CD4-positive, alpha-beta T cell treated with Interleukin-2 at 100 ng/mL for 4 hours (primary cell): ENCODE results near the gene ITGB4.
"Not testable (repeated sequence)": the region's sequence is repeated elsewhere in the genome, so short reads cannot be mapped to it uniquely, and the experiment has no call there.

Source experiments
- DNase-seq: peaks from one replicate; pipeline ENCODE4 v3.0.0-alpha.2; 2020; ENCODE audit warnings: low spot score

ITGB4 gene

GRCh38 chr17:75771334-75772281 is 50.3 kb downstream of the ITGB4 start:
- no peak for DNase-seq

- no peak for DNase-seq
These were observed 52.0 kb downstream of the ITGB4 start for GRCh38 chr17:75773121-75773807.

- DNase-seq, result no peak
These were observed 52.7 kb downstream of the ITGB4 start for GRCh38 chr17:75773808-75774470.

- no peak for DNase-seq
These were observed 53.3 kb downstream of the ITGB4 start for GRCh38 chr17:75774471-75774990.

GRCh38 chr17:75774991-75775668 is 53.9 kb downstream of the ITGB4 start:
- DNase-seq, result no peak

- DNase-seq, result no peak
These were observed 55.4 kb downstream of the ITGB4 start for GRCh38 chr17:75776386-75777295.

- no peak for DNase-seq
These were observed 56.1 kb downstream of the ITGB4 start for GRCh38 chr17:75777296-75777922.

- DNase-seq, result not testable (repeated sequence)
These were observed 57.0 kb downstream of the ITGB4 start for GRCh38 chr17:75778066-75778860.

- no peak for DNase-seq
These were observed 57.6 kb downstream of the ITGB4 start for GRCh38 chr17:75778861-75779249.

GRCh38 chr17:75779250-75779986 is 58.2 kb downstream of the ITGB4 start:
- DNase-seq, result peak; percentile 99

GRCh38 chr17:75779987-75780889 is 59.0 kb downstream of the ITGB4 start:
- DNase-seq, result no peak

GRCh38 chr17:75783069-75783783 is 62.0 kb downstream of the ITGB4 start:
- DNase-seq, result peak; percentile 70

GRCh38 chr17:75783803-75784472 is 62.7 kb downstream of the ITGB4 start:
- DNase-seq, result no peak

GRCh38 chr17:75784473-75785015 is 63.3 kb downstream of the ITGB4 start, which contains the start of gene UNK:
Gene UNK (plus strand): TSS chr17:75784806. CDS start chr17:75784881, 75 bp downstream.
- DNase-seq, result peak; percentile 98

- DNase-seq, result peak; percentile 92
These were observed 64.0 kb downstream of the ITGB4 start for GRCh38 chr17:75785016-75785890.
